ENCODE data around the gene FAM156A.
"Not testable (repeated sequence)": the region's sequence is repeated elsewhere in the genome, so short reads cannot be mapped to it uniquely, and the experiment has no call there.

DNA sequence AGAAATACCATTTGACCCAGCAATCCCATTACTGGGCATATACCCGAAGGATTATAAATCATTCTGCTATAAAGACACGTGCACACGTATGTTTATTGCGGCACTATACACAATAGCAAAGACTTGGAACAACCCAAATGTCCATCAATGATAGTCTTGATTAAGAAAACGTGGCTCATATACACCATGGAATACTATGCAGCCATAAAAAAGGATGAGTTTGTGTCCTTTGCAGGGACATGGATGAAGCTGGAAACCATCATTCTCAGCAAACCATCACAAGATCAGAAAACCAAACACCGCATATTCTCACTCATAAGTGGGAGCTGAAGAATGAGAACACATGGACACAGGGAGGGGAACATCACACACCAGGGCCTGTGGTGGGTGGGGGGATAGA, 28.1 kb downstream of the FAM156A start:
- not testable (repeated sequence) for TF ChIP-seq ZFP3, ESRRG, OSR1 (CRISPR knock-in tag; IDR thresholded peaks at IDR 0.05)

Measured in SK-N-SH treated with all-trans-retinoic acid at 6 μM for 48 hours (cell line).